ENCODE measurements around the gene PTPRB. TPM values are rescaled to one million over a fixed set of nuclear protein-coding genes. Genes with fewer than 3 reads are reported as not detected.
"Not testable (repeated sequence)": the region's sequence is repeated elsewhere in the genome, so short reads cannot be mapped to it uniquely, and the experiment has no call there.

PTPRB gene
- total RNA-seq, 1 donor from 2014 or later, result 64.7 TPM

DNA sequence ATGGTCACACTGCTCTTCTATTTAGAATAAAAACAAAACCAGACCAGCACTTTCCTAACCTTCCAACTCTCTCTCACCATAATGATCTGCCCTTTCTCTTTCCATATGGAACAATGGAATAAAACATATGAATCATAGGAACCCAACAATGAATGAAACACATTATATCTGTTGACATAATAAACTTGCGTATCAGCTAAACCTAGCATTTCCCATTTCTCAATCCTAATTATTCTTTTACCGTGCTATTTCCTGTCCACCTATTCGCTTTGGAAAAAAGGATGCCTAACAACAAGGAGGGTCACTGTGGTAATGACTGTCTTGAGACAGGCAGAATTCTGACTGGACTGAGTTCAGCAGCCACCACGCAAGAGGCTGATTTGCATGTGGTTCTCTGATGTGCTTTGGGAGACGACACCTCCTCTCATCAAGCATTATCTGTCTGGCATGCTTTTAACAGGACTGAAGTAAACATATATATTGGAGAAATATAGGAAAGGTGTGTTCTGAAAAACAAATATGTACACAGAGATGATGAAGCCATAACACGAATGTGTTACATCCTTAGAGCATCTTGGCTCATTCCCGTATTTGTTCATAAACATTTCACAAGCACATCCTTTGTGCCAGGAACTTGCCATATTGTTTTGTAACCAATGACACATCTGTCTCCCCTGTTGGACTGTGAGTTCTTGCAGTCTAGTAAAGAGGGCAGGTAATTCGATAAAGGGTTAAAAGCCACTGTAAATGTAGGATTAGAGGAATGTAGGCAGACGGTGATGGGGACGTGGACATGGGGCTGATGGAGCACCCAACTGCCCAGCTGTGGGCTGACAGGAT, 87.7 kb downstream of the PTPRB start:
- no peak for DNase-seq (ENCODE audit: low spot score)

DNA sequence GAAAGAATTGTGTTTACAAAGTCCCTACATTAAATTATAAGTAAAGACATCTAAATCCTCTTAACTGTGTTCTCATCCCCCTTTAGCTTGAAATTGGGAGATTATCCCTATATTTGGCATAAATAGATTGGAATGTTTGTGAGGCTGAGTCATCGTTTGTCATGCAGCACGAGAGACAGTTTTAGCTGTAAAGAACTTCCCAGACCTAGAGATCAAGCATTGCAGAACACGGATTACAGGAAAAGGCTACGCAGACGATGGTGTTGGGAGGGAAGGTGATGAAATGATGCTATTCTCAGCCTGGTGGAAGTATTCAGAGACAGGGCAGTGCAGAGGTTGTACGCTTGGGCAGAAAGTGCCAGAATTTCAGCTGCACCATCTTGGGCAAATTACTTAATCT, 93.8 kb downstream of the PTPRB start:
- DNase-seq (ENCODE audit: low spot score), result no peak

DNA sequence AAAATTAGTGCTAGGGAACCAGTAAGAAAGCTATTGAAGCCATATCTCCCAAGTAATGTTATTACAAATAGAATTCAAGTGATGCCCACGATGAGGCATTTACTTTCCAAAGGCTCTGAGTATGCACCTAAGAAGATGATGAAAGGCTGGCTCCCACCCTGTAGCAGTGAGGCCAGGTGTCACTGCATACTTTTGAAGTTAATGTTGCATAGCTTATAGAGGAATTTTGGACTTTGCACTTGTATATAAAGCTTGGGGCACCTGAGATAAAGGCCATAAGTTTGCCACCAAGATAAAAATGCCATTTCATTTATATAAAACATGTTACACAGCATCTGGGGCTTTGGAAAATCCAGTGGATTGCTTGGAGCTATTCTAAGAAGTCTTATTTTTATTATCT, 96.2 kb downstream of the PTPRB start:
- no peak for DNase-seq (ENCODE audit: low spot score)

DNA sequence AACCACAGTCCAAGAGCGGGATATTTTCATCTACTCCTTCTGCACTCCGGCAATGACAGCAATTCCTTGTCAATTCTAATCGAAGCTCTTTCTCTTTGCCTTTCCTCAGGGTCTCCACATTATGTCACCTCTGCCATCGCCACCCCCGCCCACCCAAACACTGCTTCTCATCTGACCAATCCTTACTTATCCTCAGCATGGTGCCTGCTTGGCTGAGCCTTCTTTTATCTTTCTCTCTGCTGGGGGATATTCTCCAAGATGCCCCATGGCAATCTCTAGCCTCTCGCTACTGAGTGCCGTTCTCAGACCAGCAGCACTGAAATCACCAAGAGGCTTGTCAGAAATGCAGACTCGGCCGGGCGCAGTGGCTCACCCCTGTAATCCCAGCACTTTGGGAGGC, 100.6 kb downstream of the PTPRB start:
- no peak for DNase-seq (ENCODE audit: low spot score)

DNA sequence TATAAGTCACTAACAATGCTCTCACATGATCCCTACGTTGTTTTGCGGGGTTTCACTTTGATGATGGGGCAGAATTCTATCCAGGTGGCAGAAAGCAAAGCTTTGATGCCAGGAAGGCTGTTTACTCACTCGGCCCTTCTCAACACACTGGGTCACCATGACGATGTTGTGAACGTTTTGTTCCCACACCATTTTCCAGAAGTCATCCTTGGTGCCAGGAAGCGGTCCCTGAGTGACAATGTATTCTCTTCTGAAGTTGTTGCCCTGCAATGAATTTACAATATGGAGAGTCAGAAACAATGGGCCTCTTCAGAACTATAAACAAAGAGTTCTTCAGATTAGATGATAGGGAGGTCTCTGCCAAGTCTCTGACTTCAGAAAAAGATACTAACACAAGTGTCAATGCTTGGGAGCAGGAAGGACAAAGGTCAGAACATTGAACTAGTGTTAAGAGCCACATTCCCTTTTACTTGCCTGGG, 101.3 kb downstream of the PTPRB start:
- DNase-seq (ENCODE audit: low spot score), result no peak

DNA sequence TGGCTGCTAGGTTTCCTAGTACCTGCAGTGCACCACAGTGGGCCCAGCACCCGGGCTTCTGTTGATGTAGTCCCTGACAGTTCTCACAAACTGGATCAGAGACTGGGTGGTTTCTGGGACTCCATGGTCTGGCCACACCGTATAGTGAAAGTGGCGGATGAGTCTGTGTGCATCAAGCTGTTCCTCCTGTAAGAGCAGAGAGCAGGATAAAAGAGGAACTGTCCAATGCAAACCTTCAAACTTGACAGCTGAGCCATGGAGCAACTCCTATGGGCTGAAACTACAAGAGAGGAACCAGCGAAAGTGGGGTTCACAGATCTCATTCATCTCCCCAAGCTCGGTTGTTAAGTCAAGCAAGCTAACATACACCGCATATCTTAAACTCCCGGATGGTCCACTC, 102.8 kb downstream of the PTPRB start:
- DNase-seq (ENCODE audit: low spot score), result no peak

DNA sequence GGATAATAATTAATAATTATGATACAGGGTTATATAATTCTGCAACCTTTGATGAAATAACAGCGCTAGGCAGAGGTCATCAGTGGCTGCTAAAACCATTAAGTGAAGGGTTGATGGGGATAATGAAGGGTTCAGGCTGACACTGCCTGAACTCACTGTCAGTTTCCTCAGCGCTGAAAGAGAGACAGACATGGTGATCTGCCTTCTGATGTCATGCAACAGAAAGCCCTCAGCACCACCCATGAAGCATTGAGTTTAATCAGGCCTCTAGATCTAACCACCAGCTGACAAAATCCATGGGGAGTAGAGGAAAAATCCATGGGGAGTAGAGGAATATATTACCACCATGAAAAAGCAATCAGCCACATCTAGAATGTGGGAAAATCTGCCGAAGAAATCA, 107.6 kb downstream of the PTPRB start:
- DNase-seq (ENCODE audit: low spot score), result no peak

DNA sequence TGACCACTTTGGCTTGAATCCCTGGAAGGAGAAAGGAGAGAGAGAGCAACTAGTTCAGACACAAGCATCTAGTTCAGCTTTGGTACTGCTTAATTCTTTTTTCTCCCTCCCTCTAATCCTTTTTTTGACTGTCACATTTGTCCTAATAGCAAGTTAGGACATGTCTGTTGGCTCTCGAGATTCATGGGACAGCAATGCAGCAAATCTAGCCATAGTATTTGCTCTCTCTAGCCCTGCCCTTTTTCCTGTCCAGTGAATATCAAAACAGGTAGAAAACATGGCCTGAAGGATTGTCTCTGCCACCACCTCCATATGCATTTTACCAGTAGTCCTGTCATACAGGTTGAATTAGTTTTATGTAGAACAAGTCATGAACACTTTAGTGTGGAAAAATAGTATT, 116.4 kb downstream of the PTPRB start:
- no peak for DNase-seq (ENCODE audit: low spot score)

DNA sequence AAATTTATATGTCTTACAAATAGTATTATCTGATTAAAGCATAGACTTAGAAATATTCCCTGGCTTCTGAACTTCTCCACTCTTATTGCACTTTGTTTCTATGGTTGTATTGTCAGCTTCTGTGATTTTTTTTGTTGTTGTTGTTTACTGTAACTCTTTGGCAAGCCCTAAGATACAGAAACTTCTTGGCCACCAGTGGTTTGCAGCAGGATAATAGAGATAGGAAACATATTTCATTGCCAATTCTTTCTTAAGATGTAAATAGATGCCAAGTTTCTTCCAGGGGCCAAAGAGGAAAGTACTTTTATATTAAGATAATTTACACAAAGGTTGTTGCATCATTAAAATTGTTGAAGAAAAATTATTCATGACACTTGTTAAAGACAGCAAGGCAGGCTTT, 123.8 kb downstream of the PTPRB start:
- DNase-seq (ENCODE audit: low spot score), result no peak

DNA sequence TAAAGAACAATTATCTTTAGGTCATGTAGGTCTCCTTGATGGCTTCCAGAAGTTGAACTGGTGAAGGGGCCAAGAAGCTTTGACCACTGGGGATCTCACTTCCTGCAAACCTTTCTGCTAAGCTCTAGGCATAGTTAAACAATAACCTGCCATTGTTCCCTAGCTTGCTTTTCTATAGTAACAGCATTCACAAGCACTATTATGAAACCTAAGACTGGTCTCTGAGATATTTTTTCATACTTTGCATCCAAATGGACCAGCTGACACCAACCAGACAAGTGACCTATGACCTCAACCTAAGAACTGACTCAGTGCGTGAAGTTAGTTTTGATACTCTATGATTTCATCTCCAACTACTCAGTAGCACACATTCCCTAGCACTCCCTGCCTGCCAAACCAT, 129.1 kb downstream of the PTPRB start:
- no peak for DNase-seq (ENCODE audit: low spot score)

DNA sequence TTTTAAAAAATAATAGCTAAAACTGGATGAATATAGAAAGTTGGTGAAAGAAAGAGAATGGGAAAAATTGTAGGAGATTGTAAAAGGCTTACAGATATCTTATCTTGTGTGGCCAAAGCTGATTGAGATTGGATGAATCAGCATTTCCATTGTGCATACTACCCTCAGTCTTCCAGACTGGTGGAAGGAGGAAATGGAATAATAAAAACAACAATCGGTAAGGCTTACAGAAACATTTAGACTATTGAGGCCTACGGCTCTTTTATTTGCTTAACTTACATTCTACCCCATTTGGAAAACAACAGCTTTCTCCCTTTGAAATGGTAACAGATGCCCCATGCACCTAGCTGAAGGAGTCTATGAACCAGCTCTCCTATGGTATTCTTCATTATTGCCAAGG, 129.8 kb downstream of the PTPRB start:
- no peak for DNase-seq (ENCODE audit: low spot score)

DNA sequence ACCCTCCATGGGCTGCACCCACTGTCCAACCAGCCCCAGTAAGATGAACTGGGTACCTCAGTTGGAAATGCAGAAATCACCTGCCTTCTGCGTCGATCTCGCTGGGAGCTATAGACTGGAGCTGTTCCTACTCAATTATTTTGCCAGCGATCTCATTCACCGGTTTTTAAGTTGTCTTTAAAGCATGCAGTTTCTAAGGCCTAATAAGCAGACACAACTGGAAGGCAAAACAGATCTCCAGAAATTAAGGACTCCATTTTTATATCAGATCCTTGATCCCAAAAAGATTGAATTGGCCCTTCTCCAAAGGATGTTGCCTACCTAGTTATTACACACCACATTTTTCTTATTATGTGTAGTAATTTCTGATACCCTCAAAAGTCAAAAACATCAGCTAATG, 139.7 kb downstream of the PTPRB start:
- DNase-seq (ENCODE audit: low spot score), result no peak

DNA sequence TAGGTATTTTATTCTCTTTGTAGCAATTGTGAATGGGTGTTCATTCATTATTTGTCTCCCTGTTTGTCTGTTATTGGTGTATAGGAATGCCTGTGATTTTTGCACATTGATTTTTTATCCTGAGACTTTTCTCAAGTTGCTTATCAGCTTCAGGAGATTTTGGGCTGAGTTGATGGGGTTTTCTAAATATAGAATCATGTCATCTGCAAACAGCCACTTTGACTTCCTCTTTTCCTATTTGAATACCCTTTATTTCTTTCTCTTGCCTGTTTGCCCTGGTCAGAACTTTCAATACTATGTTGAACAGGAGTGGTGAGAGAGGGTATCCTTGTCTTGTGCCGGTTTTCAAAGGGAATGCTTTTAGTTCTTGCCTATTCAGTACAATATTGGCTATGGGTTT, 144.3 kb downstream of the PTPRB start:
- not testable (repeated sequence) for DNase-seq (ENCODE audit: low spot score)

DNA sequence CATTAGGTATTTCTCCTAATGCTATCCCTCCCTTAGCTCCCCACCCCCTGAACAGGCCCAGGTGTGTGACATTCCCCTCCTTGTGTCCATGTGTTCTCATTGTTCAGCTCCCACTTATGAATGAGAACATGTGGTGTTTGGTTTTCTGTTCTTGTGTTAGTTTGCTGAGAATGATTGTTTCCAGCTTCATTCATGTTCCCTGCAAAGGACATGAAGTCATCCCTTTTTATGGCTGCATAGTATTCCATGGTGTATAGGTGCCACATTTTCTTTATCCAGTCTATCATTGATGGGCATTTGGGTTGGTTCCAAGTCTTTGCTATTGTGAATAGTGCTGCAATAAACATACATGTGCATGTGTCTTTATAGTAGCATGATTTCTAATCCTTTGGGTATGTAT, 146.3 kb downstream of the PTPRB start:
- DNase-seq (ENCODE audit: low spot score), result not testable (repeated sequence)

DNA sequence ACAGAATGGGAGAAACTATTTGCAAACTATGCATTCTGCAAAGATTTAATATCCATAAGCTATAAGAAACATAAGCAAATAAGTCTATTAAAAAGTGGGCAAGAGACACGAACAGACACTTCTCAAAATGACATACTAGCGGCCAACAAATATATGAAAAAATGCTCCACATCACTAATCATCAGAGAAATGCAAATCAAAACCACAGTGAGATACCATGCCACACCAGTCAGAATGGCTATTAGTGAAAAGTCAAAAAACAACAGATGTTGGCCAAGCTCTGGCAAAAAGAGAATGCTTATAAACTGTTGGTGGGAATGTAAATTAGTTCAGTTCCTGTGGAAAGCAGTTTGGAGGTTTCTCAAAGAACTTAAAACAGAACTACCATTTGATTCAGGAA, 149.8 kb downstream of the PTPRB start:
- DNase-seq (ENCODE audit: low spot score), result no peak

DNA sequence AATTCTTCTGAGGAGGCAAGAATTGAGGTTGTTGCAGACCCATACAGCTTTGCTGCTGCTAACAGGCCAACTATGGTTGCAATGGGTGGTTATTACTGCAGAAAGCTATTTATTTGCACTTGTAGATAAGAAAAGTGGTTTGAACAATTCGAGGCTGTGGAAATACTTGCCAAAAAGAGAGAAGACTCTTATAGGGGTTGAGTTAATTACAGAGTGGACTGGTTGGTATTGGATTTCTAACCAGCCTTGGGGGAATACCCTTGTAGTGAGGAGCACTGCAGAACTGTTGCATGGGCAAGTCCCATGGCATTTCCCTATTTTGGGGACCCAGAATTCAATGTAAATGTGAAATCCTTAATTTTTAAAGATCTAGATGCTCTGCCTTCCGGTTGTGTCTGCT, 150.6 kb downstream of the PTPRB start:
- DNase-seq (ENCODE audit: low spot score), result no peak

DNA sequence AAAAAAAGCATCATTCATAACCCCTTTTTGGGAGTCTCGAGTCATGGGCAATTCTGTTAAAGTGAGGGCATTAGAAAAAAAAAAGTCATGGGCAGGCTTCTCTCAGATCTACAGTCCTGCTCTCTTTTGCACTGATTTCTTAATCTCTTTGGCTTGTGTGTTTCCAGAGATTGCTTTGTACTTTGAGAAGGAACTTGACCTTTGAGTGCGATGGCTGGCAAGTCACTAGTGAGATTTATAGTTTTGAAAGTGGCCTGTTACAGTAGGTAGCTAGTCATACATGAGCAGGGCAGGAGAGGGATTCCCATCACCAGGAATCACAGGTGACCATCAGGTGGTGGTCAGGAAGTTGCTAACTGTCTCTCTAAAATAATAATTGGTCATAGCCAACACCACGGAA, 151.5 kb downstream of the PTPRB start:
- DNase-seq (ENCODE audit: low spot score), result no peak

DNA sequence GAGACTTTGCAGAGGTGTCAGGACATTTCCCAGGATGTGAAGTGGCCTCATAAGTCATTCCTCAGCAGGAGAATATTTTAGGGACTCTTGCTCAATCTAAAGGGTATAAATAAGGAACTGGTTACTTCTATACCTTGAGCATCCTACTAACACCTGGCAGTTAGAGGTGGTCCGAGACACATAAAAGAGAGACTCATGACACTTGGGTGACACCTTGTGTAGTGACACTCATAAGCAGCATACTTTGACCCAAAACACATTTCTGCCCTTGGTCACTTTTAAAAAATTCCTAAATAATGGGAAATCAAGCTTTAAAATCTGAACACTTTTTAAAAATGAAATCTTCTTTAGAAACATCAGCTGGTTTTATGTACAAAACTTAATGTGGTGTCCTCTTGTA, 152.8 kb downstream of the PTPRB start:
- no peak for DNase-seq (ENCODE audit: low spot score)

DNA sequence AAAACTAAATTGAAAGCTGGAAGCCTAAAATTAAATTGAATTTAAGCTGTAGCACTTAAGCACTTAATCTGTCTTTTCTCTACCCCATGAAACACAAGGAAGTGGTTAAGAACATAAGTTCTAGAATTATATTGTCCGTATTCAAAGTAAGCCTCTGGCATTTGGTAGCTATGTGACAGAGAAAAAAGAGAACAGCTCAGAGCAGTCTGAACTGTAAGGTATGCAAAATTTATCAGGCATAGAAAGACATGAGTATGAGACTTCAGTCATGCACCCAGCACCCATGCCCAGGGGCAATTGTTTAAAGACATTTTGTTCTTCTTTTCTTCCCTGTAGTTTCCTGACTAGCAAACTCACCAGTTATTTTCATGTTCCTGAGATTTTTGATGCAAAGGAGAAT, 154.5 kb downstream of the PTPRB start:
- no peak for DNase-seq (ENCODE audit: low spot score)

DNA sequence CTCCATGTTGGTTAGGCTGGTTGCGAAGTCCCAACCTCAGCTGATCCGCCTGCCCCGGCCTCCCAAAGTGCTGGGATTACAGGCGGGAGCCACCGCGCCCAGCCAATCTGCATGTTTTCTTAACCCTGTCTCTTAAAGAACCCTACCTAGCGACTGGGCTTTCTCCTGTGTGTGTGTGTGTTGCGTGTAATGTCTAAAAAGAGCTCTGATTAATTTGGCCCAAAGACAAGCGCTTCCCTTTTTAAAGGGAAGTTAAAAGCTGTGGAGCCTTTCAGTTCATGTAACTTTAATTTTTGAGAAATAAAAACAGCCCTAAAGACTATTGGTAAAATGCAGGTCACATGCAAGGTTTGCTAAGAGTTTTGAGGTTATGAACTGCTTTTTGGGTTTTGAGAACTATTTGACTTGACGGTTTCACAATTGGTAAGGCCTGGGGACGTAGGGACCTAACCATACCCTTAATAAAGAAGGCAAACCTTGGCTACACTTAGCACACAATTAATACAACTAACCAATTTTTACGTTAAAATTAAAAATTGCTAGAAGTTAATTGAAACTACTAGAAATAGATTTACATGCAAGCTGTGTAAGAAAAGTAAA, 167.9 kb downstream of the PTPRB start:
- DNase-seq (ENCODE audit: low spot score), result no peak

DNA sequence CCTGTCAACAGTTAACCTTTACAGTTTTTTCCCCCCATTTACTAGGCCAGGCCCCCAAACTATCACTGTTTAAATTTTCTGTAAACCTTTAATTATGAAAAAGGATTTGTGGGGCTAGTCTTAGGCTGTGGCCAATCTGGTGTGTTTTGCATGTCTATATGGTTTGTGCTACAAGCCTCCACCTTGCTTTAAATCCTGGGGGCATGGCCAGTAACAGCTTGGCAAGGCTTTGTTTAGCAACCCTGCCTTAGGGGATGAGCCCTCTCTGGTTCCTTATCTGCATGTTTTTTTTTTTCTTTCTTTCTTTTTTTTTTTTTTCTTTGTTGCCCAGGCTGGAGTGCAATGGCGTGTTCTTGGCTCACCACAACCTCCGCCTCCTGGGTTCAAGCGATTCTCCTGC, 168.5 kb downstream of the PTPRB start:
- no peak for DNase-seq (ENCODE audit: low spot score)

DNA sequence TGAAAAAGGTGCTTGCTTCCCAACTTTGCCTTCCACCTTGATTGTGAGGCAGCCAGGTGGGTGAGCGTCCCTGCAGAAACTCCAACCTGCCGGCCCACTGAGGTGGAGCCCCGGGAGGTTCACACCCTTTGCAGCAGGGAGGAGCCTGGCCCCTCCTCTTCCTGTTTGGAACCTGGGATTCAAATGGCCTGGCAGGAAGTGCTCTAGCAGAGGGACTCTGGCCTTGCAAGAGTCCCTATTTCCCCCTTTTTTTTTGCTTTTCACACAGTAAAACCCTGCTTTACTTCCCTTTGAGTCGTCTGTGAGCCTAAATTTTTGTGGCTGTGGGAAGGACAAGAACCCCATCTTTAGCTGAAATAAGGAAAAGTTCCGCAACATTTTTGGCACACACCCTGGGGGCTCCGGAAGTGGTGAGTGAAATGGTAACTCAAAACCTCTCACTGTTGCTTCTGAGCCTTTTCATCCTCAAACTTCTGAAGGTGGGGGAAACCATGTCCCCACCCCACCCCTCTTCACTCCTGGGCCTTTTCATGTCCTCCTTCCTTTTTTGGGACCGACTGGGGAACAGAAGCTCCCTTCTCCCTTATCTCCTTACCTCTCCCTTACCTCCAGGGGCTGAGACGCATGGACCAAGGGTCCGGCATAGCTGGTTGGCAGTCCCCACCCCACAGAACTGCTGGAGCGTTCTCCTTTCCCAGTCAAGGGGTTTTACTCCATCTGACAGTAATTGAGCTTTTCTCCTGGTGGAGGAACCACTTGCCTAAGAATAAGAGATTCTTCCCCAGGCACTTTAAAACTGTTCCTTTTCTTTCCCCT, 169.1 kb downstream of the PTPRB start:
- DNase-seq (ENCODE audit: low spot score), result no peak
